MM.1S (cell line): ENCODE measurements around the gene DNAJC24.

Experiments used
- CTCF ChIP-seq: fragments of 300-600 bp; sonication (generic); IDR thresholded peaks from 2 replicates; pipeline ENCODE4 v1.5.1; 2016; ENCODE audit warnings: antibody characterized with exemption, low read length, mixed read lengths
- EZH2 ChIP-seq: fragments of 300-600 bp; sonication (generic); optimal IDR thresholded peaks from 2 replicates; pipeline ENCODE3; 2017; ENCODE audit warnings: low read depth, mild to moderate bottlenecking, antibody characterized with exemption, low read length, mixed read lengths
- EZH2phosphoT487 ChIP-seq: fragments of 300-600 bp; sonication (generic); IDR thresholded peaks from 2 replicates; pipeline ENCODE4 v1.6.1; 2018; ENCODE audit warnings: antibody characterized with exemption, low read length

DNA sequence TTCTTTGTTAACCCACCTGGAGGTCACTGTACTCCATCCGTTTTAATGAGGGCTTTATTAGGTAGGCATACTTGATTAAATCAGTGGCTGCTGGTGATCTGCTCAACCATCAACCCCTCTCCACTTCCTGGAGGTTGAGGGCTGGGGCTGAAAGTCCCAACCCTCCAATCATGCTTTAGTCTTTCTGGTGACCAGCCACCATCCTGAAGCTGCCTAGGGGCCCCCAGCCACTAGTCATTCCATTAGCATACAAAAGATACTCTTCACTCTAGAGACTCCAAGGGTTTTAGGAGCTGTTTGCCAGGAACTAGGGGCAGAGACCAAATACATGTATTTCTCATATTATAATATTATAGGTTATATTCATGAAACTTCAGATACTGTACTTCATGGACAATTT lies 13.5 kb downstream of the DNAJC24 start:
- no peak for TF ChIP-seq EZH2
- no peak for TF ChIP-seq CTCF
- TF ChIP-seq EZH2phosphoT487, result no peak
